Stimulated activated naive B cell treated with anti-CD40 and anti-IgM and Interleukin-4, amounts not matched to agents 10 μg/mL and 1 μg/mL and 100 μg/mL, for 72 hours (primary cell): Measurements from ENCODE around the gene GABARAP.

Source experiments
- ATAC-seq, 2 donors: fragments of 150-1000 bp; cut with Tn5 transposase; replicated peaks; 2 replicates each; pipeline ENCODE4 v1.10.0; 2021; ENCODE audit warnings: moderate library complexity in 1 of 2
- DNase-seq: peaks from one replicate; pipeline ENCODE4 v3.0.0; 2021
- H3K27ac Mint-ChIP-seq: one replicate; pipeline ENCODE4 v1.8.0; 2022; ENCODE audit warnings: mild to moderate bottlenecking, mixed read lengths
- H3K27me3 Mint-ChIP-seq, 2 donors: one replicate each; pipeline ENCODE4 v1.8.0; 2022; ENCODE audit warnings: mixed read lengths in 2 of 2
- H3K36me3 Mint-ChIP-seq, 2 donors: one replicate each; pipeline ENCODE4 v1.8.0; 2022; ENCODE audit warnings: mixed read lengths in 2 of 2, mild to moderate bottlenecking in 1 of 2
- H3K4me1 Mint-ChIP-seq, 2 donors: one replicate each; pipeline ENCODE4 v1.8.0; 2022; ENCODE audit warnings: mixed read lengths in 2 of 2, mild to moderate bottlenecking in 1 of 2
- H3K4me3 Mint-ChIP-seq, 2 donors: one replicate each; pipeline ENCODE4 v1.8.0; 2022; ENCODE audit warnings: mild to moderate bottlenecking in 2 of 2, mixed read lengths in 2 of 2, moderate library complexity in 1 of 2
- H3K9me3 Mint-ChIP-seq, 2 donors: one replicate each; pipeline ENCODE4 v1.8.0; 2022; ENCODE audit warnings: mixed read lengths in 2 of 2, mild to moderate bottlenecking in 1 of 2

Gene GABARAP

DNA sequence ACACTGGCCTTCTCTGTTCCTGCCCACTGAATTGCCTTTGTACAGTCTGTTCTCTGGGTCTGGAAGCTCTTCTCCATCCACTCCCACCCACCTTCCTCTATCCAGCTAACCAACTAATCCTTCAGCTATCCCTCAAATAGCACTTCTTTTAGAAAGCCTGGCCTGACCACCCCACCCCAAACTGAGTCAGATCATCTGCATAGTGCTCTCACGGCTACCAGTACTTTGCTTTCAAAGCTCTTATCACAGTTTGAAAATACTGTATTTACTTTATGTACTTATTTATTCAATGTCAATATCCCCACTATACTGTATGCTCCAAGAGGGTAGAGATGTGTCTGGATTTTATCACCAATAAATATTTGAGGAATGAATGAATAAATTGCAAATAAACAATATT lies 24.5 kb upstream of the GABARAP start:
- Mint-ChIP-seq H3K27ac (no peak overlapping the region), H3K4me1 (peaks cover 10 to 28% of the 10 kb centered on the region in 2 donors), H3K9me3 (no peaks in the 10 kb centered on the region), H3K4me3 (no peak overlapping the region), H3K27me3 (peaks cover 19 to 56% of the 10 kb centered on the region in 2 donors), H3K36me3 (peaks cover 0 to 3% of the 10 kb centered on the region in 2 donors)
- no peak for DNase-seq
- ATAC-seq: no peak

DNA sequence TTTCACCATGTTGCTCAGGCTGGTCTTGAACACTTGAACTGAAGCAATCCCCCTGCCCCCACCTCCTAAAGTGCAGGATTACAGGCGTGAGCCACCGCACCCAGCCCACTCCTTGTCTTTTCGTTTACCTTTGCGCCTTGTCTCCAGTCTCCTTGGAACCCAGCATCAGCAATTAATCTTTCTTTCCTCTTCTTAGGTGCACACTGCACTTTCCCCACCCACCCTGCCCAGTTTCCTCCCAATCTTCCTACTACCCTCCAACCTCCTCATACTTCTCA lies 21.5 kb upstream of the GABARAP start:
- Mint-ChIP-seq H3K27me3 (peaks cover 19 to 42% of the 10 kb centered on the region in 2 donors), H3K27ac (no peak overlapping the region)

DNA sequence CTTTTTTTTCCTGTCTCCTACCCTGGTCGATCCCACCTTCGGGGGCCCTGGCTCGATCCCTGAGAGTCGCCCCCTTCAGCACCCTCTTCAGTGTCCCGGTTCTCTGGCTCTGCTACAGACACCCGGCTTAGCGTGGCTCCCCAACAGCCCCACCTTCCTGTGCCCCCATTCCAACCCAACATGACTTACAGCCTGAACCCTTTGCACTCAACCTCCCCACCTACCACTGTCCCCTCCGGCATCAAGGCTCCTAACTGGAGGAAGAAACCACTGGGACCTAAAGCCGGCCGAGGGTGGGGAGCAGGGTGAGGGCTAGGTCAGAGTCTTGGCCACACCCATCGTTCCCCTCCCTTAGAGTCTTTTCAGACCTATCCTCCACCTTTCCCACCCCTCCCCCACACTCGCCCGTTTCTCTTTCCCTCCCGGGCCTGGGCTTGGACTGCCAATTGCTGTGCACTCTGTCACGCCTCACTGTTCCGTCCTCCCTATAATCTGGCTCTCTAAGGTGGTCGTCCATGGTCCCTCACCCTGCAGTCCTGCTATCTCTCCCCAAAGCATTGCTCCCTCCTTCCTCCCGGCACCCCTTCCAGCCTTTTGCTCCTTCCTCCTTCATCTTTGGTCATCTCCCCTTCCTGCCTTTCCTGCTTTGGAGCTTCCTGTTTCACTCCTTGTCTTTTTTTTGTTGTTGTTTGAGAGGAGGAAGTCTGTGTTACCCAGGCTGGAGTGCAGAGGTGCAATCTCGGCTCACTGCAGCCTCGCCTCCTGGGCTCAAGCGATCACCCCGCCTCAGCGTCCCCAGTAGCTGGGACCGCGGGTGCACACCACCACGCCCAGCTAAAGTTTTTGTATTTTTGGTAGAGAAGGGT lies 20.9 kb upstream of the GABARAP start:
- Mint-ChIP-seq H3K4me3 (peak overlapping the region; percentile 69 to 73), H3K36me3 (peaks cover 8 to 9% of the 10 kb centered on the region in 2 donors), H3K9me3 (no peaks in the 10 kb centered on the region), H3K27me3 (peaks cover 19 to 37% of the 10 kb centered on the region in 2 donors), H3K27ac (peak overlapping the region; percentile 76), H3K4me1 (peaks cover 15 to 40% of the 10 kb centered on the region in 2 donors)
- DNase-seq (no peak), ATAC-seq (peak in 1 of 2 donors; percentile 19)

More for the DNA sequence above, 21.5 kb upstream of the GABARAP start:
- DNase-seq: no peak
- Mint-ChIP-seq H3K4me1 (peaks cover 15 to 40% of the 10 kb centered on the region in 2 donors), H3K36me3 (peaks cover 4 to 6% of the 10 kb centered on the region in 2 donors), H3K4me3 (peak overlapping the region; percentile 69 to 73), H3K9me3 (no peaks in the 10 kb centered on the region)
- no peak for ATAC-seq

DNA sequence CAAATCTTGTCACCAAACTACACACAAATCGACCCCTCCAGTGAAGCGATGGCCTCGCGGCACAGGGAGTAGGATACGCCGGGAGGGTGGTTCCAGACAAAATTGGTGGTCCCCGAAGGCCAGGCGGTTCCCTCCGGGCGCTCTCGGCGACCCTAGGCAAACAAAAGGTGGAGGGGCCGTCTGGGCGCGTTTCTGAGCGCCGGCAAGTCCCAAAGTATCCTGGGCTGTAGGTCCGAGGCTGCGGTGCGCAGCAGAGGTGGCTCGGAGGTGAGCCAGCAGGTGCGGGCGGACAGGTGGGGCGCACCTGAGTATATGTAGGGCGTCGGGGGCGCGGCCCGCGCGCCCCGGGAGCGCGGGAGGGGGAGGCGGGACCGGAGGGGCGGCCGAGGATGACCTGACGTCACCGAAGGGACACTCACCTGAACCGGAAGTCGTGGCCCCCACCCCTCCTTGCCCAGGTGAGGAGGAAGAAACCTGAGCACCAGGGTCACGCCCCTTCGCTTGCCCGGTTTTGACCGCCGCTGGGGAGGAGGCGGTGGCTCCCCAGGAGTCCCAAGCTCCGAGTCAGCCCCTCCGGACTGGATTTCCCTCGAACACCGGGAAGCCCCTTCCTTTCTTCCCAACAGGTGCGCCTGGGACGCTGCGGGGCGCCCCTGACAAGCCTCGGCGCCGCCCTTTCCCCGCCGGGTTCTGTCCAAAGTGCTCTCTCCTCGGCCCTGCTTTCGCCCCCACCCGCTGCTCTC lies 20.1 kb upstream of the GABARAP start, which contains the start of gene CLDN7:
TSS of gene CLDN7 (minus strand) at position 287 of the 743 bp plus-strand sequence. CDS start 435 bp downstream, outside the sequence.
- H3K9me3 Mint-ChIP-seq: no peaks in the 10 kb centered on the region
- H3K27ac Mint-ChIP-seq: peak within 1 kb of the TSS; percentile 76
- H3K4me3 Mint-ChIP-seq: peak within 1 kb of the TSS; percentile 79 to 81
- H3K36me3 Mint-ChIP-seq: peaks cover 8 to 10% of the 10 kb centered on the region in 2 donors
- DNase-seq (no peak), ATAC-seq (no peak)
- peaks cover 19 to 37% of the 10 kb centered on the region in 2 donors for H3K27me3 Mint-ChIP-seq
- peaks cover 15 to 40% of the 10 kb centered on the region in 2 donors for H3K4me1 Mint-ChIP-seq

DNA sequence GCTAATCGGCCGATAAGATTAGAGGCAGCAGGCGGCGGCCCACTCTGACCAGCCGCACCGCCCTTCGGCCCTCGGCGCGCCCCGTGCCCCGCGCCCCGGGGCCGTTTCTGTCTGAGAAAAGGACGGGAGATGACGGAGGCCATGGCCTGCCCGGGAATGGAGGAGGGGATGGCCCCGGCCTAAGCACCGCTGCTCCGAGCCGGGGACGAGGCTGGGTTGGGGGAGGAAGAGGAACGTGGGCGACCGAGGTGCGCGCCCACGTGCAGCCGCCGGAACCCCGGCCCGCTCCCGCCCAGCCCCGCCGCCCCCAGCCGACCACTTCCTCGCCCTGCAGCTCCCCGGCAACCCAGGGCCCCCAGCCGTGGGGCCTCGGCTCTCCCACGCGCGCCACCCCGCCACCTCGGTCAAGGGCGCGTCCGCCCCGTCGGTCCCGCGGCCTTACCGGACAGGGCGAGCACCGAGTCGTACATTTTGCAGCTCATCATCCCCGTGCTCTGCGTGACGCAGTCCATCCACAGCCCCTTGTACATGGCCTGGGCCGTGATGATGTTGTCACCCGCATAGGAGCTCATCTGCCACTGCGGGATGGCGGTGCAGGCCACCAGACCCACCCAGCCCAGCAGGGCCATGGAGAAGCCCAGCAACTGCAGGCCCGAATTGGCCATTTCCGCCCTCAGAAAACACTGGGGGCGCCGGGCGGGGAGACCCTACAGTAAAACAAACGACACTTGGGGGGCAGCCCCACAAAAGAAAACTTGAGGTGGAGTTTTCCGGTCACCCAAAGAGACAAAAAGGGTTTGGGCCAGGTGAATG lies 19.3 kb upstream of the GABARAP start:
- H3K27ac Mint-ChIP-seq: peak overlapping the region; percentile 25

DNA sequence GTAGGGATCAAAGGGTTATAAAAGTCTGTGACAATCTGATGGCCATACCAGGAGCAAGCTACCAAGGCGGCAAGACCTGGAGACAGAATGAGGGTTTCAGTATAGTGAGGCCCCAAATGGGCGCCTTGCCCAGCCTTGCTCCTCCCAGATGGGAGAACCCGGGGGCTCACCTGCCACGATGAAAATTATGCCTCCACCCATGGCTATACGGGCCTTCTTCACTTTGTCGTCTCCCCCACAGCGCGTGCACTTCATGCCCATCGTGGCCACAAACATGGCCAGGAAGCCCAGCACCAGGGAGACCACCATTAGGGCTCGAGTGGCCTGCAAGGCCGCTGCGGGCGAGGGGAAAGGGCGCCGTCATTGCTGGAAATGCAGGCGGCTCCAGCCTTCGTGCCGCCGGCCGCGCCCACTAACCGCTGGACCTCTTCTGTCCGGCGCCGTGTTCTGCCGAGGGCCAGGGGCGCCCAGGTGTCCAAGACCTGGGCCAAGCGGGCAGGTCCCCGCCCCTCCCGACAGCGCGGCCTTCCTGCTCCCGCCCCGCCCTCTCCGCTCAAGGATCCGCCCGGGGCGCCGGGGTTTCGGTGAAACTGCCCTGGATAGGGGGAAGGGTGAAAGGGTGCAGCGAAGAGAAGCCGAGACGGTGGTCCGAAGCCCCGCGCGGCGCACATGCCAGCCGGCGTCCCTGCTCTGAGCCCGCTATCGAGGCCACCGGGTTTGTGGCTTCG lies 18.6 kb upstream of the GABARAP start:
- Mint-ChIP-seq H3K4me1 (peaks cover 18 to 35% of the 10 kb centered on the region in 2 donors), H3K36me3 (peaks cover 20 to 21% of the 10 kb centered on the region in 2 donors), H3K4me3 (peak overlapping the region; percentile 66 to 81), H3K27me3 (peaks cover 15 to 25% of the 10 kb centered on the region in 2 donors), H3K9me3 (no peaks in the 10 kb centered on the region), H3K27ac (no peak overlapping the region)
- DNase-seq: no peak
- ATAC-seq: peak; percentile 66 to 67

More for the DNA sequence above, 19.3 kb upstream of the GABARAP start:
- Mint-ChIP-seq H3K27me3 (peaks cover 16 to 33% of the 10 kb centered on the region in 2 donors), H3K9me3 (no peaks in the 10 kb centered on the region), H3K36me3 (peaks cover 12 to 16% of the 10 kb centered on the region in 2 donors), H3K4me3 (peak overlapping the region; percentile 79 to 81), H3K4me1 (peaks cover 18 to 36% of the 10 kb centered on the region in 2 donors)
- ATAC-seq (peak; percentile 52 to 54), DNase-seq (no peak)

DNA sequence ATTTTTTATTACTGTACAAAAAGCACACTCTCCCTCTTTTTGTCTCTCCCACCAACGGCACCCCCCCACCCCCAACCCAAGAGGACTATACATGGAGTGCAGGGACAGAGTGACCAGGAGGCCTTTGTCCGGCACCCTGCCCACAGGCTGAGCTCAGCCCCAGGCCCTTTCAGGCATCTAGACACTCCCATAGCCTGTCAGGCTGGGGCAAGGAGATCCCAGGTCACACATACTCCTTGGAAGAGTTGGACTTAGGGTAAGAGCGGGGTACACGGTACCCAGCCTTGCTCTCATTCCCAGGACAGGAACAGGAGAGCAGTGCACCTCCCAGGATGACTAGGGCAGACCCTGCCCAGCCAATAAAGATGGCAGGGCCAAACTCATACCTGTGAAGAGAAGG lies 17.9 kb upstream of the GABARAP start:
- no peaks in the 10 kb centered on the region for H3K9me3 Mint-ChIP-seq

DNA sequence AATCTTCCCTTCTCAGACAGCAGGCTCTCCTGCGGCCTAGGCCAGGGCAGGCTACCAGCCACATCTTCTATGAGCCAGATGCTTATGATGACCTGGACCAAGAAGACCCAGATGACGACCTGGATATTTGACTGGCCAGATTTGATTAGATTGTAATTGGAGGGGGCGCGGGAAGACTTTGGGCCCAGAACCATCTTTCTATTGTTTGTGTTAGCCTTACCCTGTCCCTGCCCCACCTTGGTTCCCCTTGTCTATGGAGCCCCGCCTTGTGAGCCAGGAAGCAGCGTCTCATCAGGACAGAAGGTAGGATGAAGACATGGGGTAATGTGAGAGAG lies 17.3 kb upstream of the GABARAP start:
- Mint-ChIP-seq H3K27me3 (peaks cover 15 to 25% of the 10 kb centered on the region in 2 donors), H3K4me1 (peaks cover 18 to 40% of the 10 kb centered on the region in 2 donors), H3K27ac (peak overlapping the region; percentile 7), H3K36me3 (peaks cover 25% of the 10 kb centered on the region in 2 donors), H3K4me3 (no peak overlapping the region), H3K9me3 (no peaks in the 10 kb centered on the region)
- no peak for ATAC-seq
- no peak for DNase-seq

More for the DNA sequence above, 17.9 kb upstream of the GABARAP start:
- Mint-ChIP-seq H3K4me3 (peak overlapping the region; percentile 50 to 66), H3K4me1 (peaks cover 18 to 35% of the 10 kb centered on the region in 2 donors), H3K27me3 (peaks cover 15 to 25% of the 10 kb centered on the region in 2 donors), H3K36me3 (peaks cover 20 to 21% of the 10 kb centered on the region in 2 donors), H3K27ac (peak overlapping the region; percentile 81)
- ATAC-seq: no peak
- DNase-seq: no peak

DNA sequence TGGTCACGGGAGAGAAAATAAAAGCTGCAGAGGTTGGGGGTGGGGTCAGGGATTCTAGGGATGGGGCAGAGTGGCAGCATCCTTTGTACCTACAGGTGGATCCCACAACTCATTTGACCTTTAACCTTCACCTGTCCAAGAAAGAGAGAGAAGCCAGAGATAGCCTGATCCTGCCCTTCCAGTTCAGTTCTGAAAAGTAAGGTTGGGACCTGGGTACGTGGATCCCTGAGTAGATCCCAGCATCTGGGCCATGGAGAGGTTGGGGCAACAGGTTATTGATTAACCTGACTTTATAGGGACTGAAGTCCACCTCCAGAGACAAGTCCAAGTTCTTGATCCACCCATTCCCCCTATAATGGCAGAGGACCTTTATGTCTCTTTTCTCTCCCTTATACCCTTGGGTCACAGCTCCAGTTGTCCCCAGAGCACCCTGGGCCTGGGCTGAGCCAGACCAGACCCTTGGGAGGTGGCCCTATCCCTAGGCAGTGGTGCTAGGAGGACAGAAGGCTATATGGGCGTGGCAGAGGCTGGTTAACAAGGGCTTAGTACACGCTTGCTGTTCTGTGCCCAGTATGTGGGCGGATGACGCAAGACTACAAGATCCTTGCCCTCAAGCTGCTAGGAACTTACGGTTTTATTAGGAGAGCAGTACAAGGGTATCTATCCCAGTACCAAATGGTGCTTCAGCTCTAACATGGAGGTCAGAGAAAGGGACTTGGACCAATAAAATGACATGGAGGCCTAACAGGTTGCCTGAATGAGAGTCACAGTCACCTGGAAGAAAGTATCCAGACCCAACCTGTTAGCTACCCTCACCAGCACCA lies 16.7 kb upstream of the GABARAP start:
- no peaks in the 10 kb centered on the region for H3K9me3 Mint-ChIP-seq
- H3K36me3 Mint-ChIP-seq: peaks cover 27 to 28% of the 10 kb centered on the region in 2 donors
- peaks cover 13 to 21% of the 10 kb centered on the region in 2 donors for H3K27me3 Mint-ChIP-seq
- peak overlapping the region; percentile 20 for H3K27ac Mint-ChIP-seq
- H3K4me3 Mint-ChIP-seq: no peak overlapping the region
- DNase-seq: no peak
- ATAC-seq: no peak
- H3K4me1 Mint-ChIP-seq: peaks cover 18 to 40% of the 10 kb centered on the region in 2 donors

DNA sequence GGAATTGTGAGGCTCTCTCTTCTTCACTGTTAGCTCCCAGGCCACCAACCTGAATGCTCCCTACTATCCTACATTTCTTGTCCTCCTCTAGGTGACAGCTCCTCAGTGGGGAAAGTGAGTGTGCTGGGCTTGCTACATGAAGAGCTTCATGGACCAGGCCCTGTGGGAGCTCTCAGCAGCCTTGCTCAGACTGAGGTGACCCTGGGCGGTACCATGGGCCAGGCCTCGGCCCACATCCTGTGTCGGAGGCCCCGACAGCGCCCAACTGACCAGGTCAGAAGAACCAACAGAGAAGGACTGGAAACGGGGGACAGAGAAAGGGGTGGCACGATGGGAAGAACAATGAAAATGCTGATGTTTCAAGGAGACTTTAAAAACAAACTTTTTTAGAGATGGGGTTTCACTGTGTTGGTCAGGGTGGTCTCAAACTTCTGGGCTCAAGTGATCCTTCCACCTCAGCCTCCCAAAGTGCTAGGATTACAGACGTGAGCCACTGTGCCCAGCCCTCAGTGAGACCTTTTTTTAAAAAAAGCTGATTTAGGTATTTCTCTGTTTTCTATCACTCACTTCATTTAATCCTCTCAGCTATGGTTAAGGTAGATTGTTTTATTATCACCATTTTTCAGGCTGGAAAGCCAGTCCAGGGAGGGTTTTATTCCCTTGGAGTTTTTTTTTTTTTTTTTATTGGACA lies 14.7 kb upstream of the GABARAP start:
- no peak for ATAC-seq
- Mint-ChIP-seq H3K4me3 (no peak overlapping the region), H3K9me3 (no peaks in the 10 kb centered on the region), H3K4me1 (peaks cover 19 to 40% of the 10 kb centered on the region in 2 donors), H3K36me3 (peaks cover 33 to 44% of the 10 kb centered on the region in 2 donors), H3K27me3 (peaks cover 0 to 3% of the 10 kb centered on the region in 2 donors), H3K27ac (peak overlapping the region; percentile 88)
- no peak for DNase-seq

DNA sequence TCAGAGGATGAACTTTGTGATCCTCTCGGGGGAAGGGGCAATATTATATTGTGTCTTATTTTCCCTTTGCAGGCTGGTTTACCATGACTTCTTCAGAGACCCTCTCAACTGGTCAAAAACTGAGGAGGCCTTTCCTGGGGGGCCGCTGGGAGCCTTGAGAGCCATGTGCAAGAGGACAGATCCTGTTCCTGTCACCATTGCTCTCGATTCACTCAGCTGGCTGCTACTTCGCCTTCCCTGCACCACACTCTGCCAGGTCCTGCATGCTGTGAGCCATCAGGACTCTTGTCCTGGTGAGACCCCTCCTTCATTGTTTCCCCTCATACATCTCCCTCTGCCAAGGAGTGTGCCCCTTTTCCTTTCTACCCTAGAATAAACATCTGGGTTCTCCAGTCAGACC lies 12.3 kb upstream of the GABARAP start:
- Mint-ChIP-seq H3K27ac (no peak overlapping the region), H3K9me3 (no peaks in the 10 kb centered on the region), H3K27me3 (no peaks in the 10 kb centered on the region), H3K36me3 (peaks cover 40 to 49% of the 10 kb centered on the region in 2 donors), H3K4me1 (peaks cover 14 to 41% of the 10 kb centered on the region in 2 donors), H3K4me3 (no peak overlapping the region)
- DNase-seq: no peak
- no peak for ATAC-seq

DNA sequence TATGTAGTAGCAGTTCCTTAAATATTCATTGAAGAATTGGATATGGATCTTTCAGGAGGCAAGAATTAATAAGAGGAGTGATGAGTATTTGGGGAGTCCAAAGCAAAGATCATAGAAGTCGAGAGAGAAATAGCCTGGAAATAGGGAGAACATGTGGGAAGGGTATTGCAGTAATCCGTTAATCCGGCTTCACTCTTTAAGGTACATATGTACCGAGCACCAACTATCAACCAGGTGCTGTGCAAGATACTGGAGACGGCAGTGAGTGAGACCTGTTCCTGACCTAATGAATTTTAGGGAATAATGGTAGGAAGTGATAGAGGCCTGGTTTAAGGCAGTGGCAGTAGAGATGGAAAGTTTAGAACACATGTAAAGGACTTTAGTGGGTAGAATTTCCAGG lies 10.8 kb upstream of the GABARAP start:
- Mint-ChIP-seq H3K4me3 (peak overlapping the region; percentile 92 to 98), H3K27ac (peak overlapping the region; percentile 100), H3K27me3 (no peaks in the 10 kb centered on the region), H3K4me1 (peaks cover 23 to 53% of the 10 kb centered on the region in 2 donors), H3K9me3 (no peaks in the 10 kb centered on the region), H3K36me3 (peaks cover 36 to 46% of the 10 kb centered on the region in 2 donors)
- DNase-seq: no peak
- no peak for ATAC-seq
